Globus pallidus (tissue), 1 donor: ENCODE measurements around the gene SP9.
"Not testable (repeated sequence)": the region's sequence is repeated elsewhere in the genome, so short reads cannot be mapped to it uniquely, and the experiment has no call there.

Experiments
- DNase-seq: peaks from one replicate; pipeline ENCODE4 v3.0.0-alpha.2; 2015; ENCODE audit warnings: low spot score

The SP9 gene

DNA sequence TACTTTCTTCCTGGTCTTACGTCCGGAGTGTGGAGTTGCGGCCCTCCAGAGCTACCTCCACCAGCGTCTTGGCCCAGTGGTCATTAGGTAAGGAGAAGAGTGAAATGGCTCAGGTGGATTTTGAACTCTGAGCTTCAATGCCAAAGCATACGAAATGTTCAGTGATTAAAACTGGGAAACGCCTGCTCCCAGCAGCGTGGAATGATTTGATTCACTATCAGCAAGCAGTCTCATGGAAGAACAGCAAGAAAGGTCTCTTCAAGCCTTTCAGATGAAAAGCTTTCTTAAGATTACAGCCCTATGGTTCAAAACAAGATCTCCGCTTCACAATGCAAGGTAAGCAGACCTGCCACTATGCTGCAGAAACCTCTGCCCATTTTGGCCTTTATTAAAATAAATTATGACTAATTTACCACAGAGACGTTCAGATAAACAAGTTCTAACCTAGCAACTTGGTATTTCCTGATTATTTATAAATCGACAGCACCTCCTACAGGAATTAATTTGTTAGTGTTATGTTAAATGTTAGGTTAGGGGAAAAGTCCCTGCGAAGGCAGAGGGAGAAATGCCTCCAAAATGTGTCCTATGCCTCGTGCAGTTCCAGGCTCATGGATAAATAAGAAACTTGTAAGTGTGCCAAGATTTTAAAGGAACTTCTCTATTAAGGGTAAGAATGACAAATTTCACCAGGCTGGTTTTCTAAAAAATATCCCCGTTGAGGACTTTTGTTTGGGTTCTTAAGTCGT lies 10.1 kb downstream of the SP9 start:
- DNase-seq: no peak

GRCh38 chr2:174350018-174350417 lies 15.3 kb downstream of the SP9 start:
- DNase-seq: no peak

- no peak for DNase-seq
Observed at GRCh38 chr2:174350593-174351181, 15.9 kb downstream of the SP9 start.

DNA sequence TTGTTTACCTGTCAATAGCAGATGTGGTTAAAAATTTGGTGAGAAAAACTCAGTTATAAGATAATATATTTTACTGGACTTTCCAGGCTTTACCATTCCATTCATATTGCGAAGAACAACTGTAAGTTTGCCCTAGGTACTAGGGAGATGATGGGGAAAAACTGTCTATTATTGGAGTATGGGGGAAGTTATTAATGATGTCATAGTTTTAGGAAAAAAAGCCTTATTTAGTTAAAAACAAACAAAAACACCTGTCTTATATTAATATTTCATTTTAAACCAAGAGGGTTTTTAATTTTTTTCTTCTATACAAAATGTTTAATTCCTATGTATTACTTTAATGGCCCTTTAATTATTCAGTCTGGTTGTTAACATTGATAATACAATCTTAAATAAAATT lies 18.2 kb downstream of the SP9 start:
- DNase-seq: no peak

DNA sequence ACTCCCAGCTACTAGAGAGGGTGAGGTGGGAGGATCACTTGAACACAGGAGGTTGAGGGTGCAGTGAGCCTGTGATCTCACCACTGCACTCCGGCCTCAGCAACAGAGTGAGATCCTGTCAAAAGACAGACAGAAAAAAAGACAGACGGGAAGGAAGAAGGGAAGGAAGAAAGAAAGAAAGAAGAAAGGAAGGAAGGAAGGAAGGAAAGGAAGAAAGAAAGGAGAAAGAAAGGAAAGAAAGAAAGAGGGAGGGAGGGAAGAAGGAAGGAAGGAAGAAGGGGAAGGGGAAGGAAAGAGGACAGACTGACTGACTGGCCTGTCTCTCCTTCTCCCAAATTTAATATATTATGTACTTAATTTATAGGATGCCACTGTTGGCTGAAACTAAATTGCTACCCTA lies 21.6 kb downstream of the SP9 start:
- DNase-seq: no peak

- not testable (repeated sequence) for DNase-seq
Observed at GRCh38 chr2:174359663-174360062, 24.9 kb downstream of the SP9 start.

- DNase-seq: no peak
Observed at GRCh38 chr2:174362949-174363348, 28.2 kb downstream of the SP9 start.

DNA sequence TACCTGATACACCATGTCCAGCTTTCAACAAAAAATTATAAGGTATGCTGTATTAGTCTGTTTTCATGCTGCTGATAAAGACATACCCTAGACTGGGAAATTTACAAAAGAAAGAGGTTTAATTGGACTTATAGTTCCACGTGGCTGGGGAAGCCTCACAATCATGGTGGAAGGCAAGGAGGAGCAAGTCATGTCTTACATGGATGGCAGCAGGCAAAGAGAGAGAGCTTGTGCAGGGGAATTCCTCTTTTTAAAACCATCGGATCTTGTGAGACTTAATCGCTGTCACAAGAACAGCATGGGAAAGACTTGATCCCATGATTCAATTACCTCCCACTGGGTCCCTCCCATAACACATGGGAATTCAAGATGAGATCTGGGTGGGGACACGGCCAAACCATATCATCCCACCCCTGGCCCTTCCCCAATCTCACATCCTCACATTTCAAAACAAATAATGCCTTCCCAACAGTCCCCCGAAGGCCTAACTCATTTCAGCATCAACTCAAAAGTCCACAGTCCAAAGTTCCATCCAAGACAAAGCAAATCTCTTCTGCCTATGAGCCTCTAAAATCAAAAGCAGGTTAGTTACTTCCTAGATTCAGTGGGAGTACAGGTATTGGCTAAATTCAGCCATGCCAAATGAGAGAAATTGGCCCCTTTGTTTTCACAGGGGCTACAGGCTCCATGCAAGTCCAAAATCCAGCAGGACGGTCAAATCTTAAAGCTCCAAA lies 28.9 kb downstream of the SP9 start:
- not testable (repeated sequence) for DNase-seq

- no peak for DNase-seq
Observed at GRCh38 chr2:174364628-174365027, 29.9 kb downstream of the SP9 start.

GRCh38 chr2:174365571-174365970 lies 30.8 kb downstream of the SP9 start:
- no peak for DNase-seq

DNA sequence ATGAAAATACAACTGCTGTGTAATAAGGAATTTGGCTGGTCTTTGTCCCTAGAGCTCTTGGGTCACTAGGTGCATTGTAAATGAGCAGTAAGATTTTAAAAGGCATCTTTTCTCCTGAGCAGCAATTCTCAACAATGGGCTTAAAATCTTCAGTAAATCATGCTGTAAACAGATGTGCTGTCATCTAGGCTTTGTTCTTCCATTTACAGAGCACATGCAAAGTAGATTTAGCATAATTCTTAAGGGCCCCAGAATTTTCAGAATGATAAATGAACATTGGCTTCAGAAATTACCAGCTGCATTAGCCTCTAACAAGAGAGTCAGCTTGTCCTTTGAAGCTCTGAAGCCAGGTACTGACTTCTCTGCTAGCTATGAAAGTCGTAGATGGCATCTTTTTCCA lies 33.9 kb downstream of the SP9 start:
- DNase-seq: no peak

DNA sequence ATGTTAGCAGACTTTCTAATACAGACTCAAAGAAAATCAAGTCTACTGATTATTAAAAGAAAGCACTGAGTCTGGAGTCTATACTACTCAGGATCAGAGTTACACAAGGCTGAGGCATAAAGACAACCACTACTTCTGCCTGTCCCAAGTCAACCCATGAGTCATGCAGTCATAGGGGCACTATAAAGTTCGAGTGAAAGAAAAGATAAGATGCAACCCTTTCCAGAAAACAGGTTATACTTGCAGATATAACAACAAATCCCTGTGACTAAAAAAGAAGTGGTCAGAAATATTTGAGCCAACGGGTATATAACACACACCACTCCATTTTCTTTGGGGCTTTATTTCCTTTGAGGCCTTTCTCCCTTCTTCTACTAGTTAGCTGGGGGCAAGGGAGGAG lies 42.2 kb downstream of the SP9 start:
- no peak for DNase-seq

- DNase-seq: no peak
Observed at GRCh38 chr2:174383796-174384195, 49.0 kb downstream of the SP9 start.

- DNase-seq: no peak
Observed at GRCh38 chr2:174385201-174385600, 50.4 kb downstream of the SP9 start.
